HUES48 (cell line): Measurements from ENCODE around the gene OR4D9.
A peak's percentile ranks its signal among the peaks of the same experiment; 100 is the strongest.
"Not testable (repeated sequence)": the region's sequence is repeated elsewhere in the genome, so short reads cannot be mapped to it uniquely, and the experiment has no call there.

ENCODE experiments used
- H3K27ac ChIP-seq: one replicate; pipeline ENCODE4 v1.7.0; 2013; ENCODE audit warnings: low read depth, low read length, inconsistent platforms
- H3K27me3 ChIP-seq: 2 replicates; pipeline ENCODE4 v1.6.1; 2013; ENCODE audit warnings: mild to moderate bottlenecking, low read length; ENCODE audit not compliant: control insufficient read depth, insufficient read depth
- H3K36me3 ChIP-seq: 2 replicates; pipeline ENCODE4 v1.6.1; 2013; ENCODE audit warnings: low read length; ENCODE audit not compliant: control insufficient read depth, insufficient read depth
- H3K4me1 ChIP-seq: 2 replicates; pipeline ENCODE4 v1.6.1; 2013; ENCODE audit warnings: mild to moderate bottlenecking, low read length; ENCODE audit not compliant: control insufficient read depth, insufficient read depth
- H3K4me3 ChIP-seq: 2 replicates; pipeline ENCODE4 v1.5.1; 2013; ENCODE audit warnings: mild to moderate bottlenecking, low read depth, low read length
- H3K9ac ChIP-seq: 2 replicates; pipeline ENCODE4 v1.6.1; 2013; ENCODE audit warnings: mild to moderate bottlenecking, low read depth, low read length, moderate library complexity
- H3K9me3 ChIP-seq: 2 replicates; pipeline ENCODE4 v1.6.1; 2013; ENCODE audit warnings: low read length; ENCODE audit not compliant: control insufficient read depth, insufficient read depth

Gene OR4D9

GRCh38 chr11:59523541-59523940, 12.2 kb downstream of the OR4D9 start:
- Histone ChIP-seq H3K9me3 (no peaks in the 10 kb centered on the region), H3K36me3 (no peaks in the 10 kb centered on the region), H3K4me1 (peaks cover 17% of the 10 kb centered on the region), H3K27ac (no peak overlapping the region), H3K4me3 (no peak overlapping the region), H3K27me3 (no peaks in the 10 kb centered on the region), H3K9ac (no peak overlapping the region)

DNA sequence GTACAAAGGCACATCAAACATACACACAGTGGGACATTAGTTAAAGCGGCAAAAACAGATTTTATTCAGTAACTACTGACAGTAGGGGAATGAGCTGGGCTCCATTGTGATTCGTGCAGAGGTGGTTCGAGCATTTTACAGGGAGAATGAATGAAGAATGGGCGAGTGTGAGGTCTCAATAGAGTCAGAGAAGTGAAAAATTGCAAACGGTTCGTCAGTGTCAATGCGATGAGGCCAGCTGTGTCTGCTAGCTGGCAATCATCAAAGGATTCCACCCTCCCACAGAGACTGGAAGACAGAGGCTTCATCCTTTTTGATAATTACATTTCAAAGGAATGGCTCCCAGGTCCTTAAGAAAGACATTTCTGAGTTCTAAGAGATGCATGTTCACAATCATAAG, 17.4 kb downstream of the OR4D9 start:
- H3K36me3 ChIP-seq: no peaks in the 10 kb centered on the region
- H3K9me3 ChIP-seq: no peaks in the 10 kb centered on the region
- no peak overlapping the region for H3K9ac ChIP-seq
- H3K27ac ChIP-seq: peak overlapping the region; percentile 29
- no peaks in the 10 kb centered on the region for H3K27me3 ChIP-seq
- peaks cover 26% of the 10 kb centered on the region for H3K4me1 ChIP-seq
- no peak overlapping the region for H3K4me3 ChIP-seq

GRCh38 chr11:59532620-59533019, 21.3 kb downstream of the OR4D9 start:
- no peaks in the 10 kb centered on the region for H3K27me3 ChIP-seq
- peaks cover 19% of the 10 kb centered on the region for H3K4me1 ChIP-seq
- no peaks in the 10 kb centered on the region for H3K36me3 ChIP-seq
- no peak overlapping the region for H3K9ac ChIP-seq
- no peaks in the 10 kb centered on the region for H3K9me3 ChIP-seq
- H3K27ac ChIP-seq: no peak overlapping the region
- no peak overlapping the region for H3K4me3 ChIP-seq

- no peaks in the 10 kb centered on the region for H3K27me3 ChIP-seq
- H3K4me1 ChIP-seq: 0 out of 2 replicates have a peak, but pooled peaks cover 3% of the 10 kb centered on the region
- no peak overlapping the region for H3K4me3 ChIP-seq
- H3K9me3 ChIP-seq: no peaks in the 10 kb centered on the region
- no peaks in the 10 kb centered on the region for H3K36me3 ChIP-seq
- no peak overlapping the region for H3K9ac ChIP-seq
- no peak overlapping the region for H3K27ac ChIP-seq
Measured at GRCh38 chr11:59534676-59535075, 23.3 kb downstream of the OR4D9 start.

DNA sequence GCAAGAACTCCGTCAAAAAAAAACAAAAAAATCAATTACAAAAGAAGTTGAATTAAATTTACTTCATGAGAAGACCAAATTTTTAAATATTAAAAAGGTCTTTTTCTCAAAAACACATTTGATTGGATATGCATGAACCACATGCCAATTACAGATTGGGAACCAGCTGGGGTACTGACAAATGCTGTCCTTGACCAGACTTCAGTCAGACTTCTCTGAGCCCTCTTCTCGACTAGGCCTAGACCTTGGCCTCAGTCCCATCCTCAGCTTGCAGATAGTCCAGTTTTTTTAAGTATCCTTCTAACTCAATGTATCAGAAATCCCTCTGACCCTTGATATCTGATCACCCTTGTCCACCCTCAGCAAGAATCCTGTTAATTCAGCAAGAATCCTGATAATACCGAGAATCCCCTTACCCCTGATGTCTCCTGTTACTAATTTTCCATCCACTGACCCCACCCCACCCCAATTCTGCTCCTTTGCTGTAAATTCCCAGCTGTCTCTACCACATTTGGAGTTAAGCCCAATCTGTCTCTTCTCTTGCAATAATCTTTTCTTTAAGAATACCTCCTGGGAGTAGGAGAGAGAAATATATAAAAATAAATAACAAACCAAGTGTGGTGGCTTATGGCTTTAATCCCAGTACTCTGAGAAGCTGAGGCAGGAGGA, 30.9 kb downstream of the OR4D9 start:
- Histone ChIP-seq H3K4me1 (0 out of 2 replicates have a peak, but pooled peaks cover 3% of the 10 kb centered on the region), H3K36me3 (no peaks in the 10 kb centered on the region), H3K27ac (no peak overlapping the region), H3K9ac (no peak overlapping the region), H3K27me3 (no peaks in the 10 kb centered on the region), H3K4me3 (no peak overlapping the region), H3K9me3 (no peaks in the 10 kb centered on the region)

GRCh38 chr11:59543713-59544112, 32.4 kb downstream of the OR4D9 start:
- not testable (repeated sequence) for H3K27me3 ChIP-seq, H3K36me3 ChIP-seq, H3K27ac ChIP-seq

DNA sequence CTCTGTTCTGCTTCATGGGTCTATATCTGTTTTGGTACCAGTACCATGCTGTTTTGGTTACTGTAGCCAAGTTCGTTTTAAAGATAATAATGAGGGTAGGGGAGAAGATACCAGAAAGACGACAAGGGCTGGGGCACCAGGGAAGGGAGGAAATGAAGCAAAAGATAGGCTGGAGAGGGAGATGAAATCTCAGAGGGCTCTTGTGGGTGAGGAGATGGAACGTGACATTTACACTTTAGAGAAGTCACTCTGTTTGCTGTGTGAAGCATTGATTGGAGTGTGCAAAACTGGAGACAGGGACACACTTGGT, 33.5 kb downstream of the OR4D9 start:
- H3K4me1 ChIP-seq: peaks cover 15% of the 10 kb centered on the region
- H3K36me3 ChIP-seq: no peaks in the 10 kb centered on the region
- no peak overlapping the region for H3K4me3 ChIP-seq
- no peak overlapping the region for H3K9ac ChIP-seq
- no peak overlapping the region for H3K27ac ChIP-seq
- H3K9me3 ChIP-seq: no peaks in the 10 kb centered on the region
- H3K27me3 ChIP-seq: no peaks in the 10 kb centered on the region

More at GRCh38 chr11:59543713-59544112, 32.4 kb downstream of the OR4D9 start:
- H3K9me3 ChIP-seq, H3K4me3 ChIP-seq, H3K4me1 ChIP-seq, H3K9ac ChIP-seq: not testable (repeated sequence)

- no peaks in the 10 kb centered on the region for H3K36me3 ChIP-seq
- no peak overlapping the region for H3K4me3 ChIP-seq
- no peak overlapping the region for H3K9ac ChIP-seq
- H3K27me3 ChIP-seq: no peaks in the 10 kb centered on the region
- no peak overlapping the region for H3K27ac ChIP-seq
- H3K9me3 ChIP-seq: no peaks in the 10 kb centered on the region
- H3K4me1 ChIP-seq: peaks cover 15% of the 10 kb centered on the region
Measured at GRCh38 chr11:59545179-59546020, 34.1 kb downstream of the OR4D9 start.

DNA sequence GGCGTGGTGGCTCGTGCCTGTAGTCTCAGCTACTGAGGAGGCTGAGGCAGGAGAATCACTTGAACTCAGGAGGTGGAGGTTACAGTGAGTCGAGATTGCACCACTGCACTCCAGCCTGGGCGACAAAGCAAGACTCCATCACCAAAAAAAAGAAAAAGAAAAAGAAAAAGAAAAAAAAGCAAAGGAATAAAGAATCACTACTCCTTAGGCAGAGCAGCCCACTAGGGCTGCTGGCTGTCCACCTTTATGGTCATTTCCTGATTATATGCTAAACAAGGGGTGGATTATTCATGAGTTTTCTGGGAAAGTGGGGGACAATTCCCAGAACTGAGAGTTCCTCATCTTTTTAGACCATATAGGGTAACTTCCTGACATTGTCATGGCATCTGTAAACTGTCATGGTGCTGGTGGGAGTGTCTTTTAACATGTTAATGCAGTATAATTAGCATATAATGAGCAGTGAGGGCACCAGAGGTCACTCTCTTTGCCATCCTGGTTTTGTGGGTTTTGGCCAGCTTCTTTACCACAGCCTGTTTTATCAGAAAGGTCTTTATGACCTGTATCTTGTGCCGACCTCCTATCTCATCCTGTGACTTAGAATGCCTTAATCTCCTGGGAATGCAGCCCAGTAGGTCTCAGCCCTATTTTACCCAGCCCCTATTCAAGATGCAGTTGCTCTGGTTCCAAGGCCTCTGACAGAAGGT, 36.4 kb downstream of the OR4D9 start:
- peaks cover 15% of the 10 kb centered on the region for H3K4me1 ChIP-seq
- H3K36me3 ChIP-seq, H3K9ac ChIP-seq, H3K4me3 ChIP-seq, H3K9me3 ChIP-seq, H3K27me3 ChIP-seq: not testable (repeated sequence)
- H3K27ac ChIP-seq: peak overlapping the region; percentile 54

DNA sequence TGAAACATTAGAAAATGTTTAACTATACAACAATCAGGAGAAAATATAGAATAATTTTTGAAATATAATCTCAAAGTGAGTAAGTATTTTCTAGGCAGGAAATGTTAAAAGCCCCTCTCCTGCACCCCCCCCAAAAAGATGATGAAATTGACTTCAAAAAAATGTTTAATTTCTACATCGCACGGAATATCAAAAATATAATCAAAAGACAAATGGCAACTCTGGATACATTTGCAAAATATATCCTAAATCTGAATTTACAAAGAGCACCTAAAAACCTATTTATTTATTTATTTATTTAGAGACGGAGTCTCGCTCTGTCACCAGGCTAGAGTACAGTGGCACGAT, 36.9 kb downstream of the OR4D9 start:
- peaks cover 15% of the 10 kb centered on the region for H3K4me1 ChIP-seq

DNA sequence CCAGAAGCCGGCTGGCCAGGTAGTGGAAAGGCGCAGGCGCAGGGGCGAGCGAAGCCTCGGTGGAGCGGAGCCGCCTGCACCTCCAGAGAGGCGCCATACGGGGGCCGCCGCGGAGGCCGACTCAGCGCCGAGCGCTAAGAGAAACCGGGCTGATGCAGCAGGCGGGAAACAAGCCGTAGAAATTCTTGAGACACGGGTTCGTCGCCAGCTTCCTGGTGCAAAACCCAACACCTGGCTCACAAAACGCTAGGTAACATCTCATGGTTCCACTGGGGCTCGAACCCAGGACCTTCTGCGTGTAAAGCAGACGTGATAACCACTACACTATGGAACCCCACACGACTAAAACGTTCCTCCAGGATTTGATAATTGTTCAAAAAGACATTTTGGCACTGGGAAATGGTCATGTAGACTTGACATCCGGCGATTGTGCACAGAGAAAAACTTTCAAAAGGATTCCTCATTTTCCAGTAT, 39.1 kb downstream of the OR4D9 start:
- peaks cover 15% of the 10 kb centered on the region for H3K4me1 ChIP-seq
- H3K27ac ChIP-seq: peak overlapping the region; percentile 83
- H3K4me3 ChIP-seq: peak overlapping the region; percentile 71
- no peaks in the 10 kb centered on the region for H3K36me3 ChIP-seq
- no peaks in the 10 kb centered on the region for H3K27me3 ChIP-seq
- H3K9ac ChIP-seq: peak overlapping the region; percentile 71
- no peaks in the 10 kb centered on the region for H3K9me3 ChIP-seq

More for the DNA sequence above, 36.9 kb downstream of the OR4D9 start:
- H3K9ac ChIP-seq: no peak overlapping the region
- H3K27me3 ChIP-seq: no peaks in the 10 kb centered on the region
- no peaks in the 10 kb centered on the region for H3K36me3 ChIP-seq
- H3K9me3 ChIP-seq: no peaks in the 10 kb centered on the region
- no peak overlapping the region for H3K4me3 ChIP-seq
- peak overlapping the region; percentile 54 for H3K27ac ChIP-seq
